Brain microvascular endothelial cell (primary cell): ENCODE measurements around the gene CTCF.

ENCODE experiments used
- DNase-seq: peaks from one replicate; pipeline ENCODE4 v3.0.0-alpha.2; 2020
- H3K27ac ChIP-seq: fragments of 250-450 bp; sonication (Bioruptor Pico); 2 replicates; pipeline ENCODE4 v1.5.1; 2020; ENCODE audit warnings: mild to moderate bottlenecking, moderate library complexity
- H3K27me3 ChIP-seq: fragments of 250-450 bp; sonication (Bioruptor Pico); replicated peaks from 2 replicates; pipeline ENCODE4 v1.5.1; 2020; ENCODE audit warnings: mild to moderate bottlenecking
- H3K36me3 ChIP-seq: fragments of 250-450 bp; sonication (Bioruptor Pico); replicated peaks from 2 replicates; pipeline ENCODE4 v1.5.1; 2020; ENCODE audit warnings: mild to moderate bottlenecking
- H3K4me3 ChIP-seq: 2 replicates; pipeline ENCODE4 v1.5.1; 2011; ENCODE audit warnings: low read depth, mild to moderate bottlenecking, control low read depth, low read length, moderate library complexity
- in situ Hi-C: cut with HindIII; loops from 2 replicates; pipeline ENCODE4 v1.10.0; 2017; ENCODE audit warnings: low sequenced_read_pairs, low pct_ligation_motif_present
- TF ChIP-seq, protein P1 (sequence below): IDR thresholded peaks from 2 replicates; pipeline ENCODE4 v1.5.1; 2011; ENCODE audit warnings: low read depth, mild to moderate bottlenecking, moderate library complexity, low read length, control low read depth, inconsistent platforms; ENCODE audit errors: missing control alignments

CTCF gene

GRCh38 chr16:67673712-67674580, 111.6 kb downstream of the CTCF start:
- Histone ChIP-seq H3K27me3 (no peaks in the 10 kb centered on the region), H3K27ac (no peak overlapping the region), H3K4me3 (no peak overlapping the region), H3K36me3 (peaks cover 12% of the 10 kb centered on the region)
- TF ChIP-seq, protein P1, sequence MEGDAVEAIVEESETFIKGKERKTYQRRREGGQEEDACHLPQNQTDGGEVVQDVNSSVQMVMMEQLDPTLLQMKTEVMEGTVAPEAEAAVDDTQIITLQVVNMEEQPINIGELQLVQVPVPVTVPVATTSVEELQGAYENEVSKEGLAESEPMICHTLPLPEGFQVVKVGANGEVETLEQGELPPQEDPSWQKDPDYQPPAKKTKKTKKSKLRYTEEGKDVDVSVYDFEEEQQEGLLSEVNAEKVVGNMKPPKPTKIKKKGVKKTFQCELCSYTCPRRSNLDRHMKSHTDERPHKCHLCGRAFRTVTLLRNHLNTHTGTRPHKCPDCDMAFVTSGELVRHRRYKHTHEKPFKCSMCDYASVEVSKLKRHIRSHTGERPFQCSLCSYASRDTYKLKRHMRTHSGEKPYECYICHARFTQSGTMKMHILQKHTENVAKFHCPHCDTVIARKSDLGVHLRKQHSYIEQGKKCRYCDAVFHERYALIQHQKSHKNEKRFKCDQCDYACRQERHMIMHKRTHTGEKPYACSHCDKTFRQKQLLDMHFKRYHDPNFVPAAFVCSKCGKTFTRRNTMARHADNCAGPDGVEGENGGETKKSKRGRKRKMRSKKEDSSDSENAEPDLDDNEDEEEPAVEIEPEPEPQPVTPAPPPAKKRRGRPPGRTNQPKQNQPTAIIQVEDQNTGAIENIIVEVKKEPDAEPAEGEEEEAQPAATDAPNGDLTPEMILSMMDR = no peak
- in situ Hi-C loops = no loop called here
- no peak for DNase-seq

GRCh38 chr16:67674851-67675578, 112.7 kb downstream of the CTCF start:
- in situ Hi-C loops = no loop called here
- Histone ChIP-seq H3K27me3 (no peaks in the 10 kb centered on the region), H3K27ac (no peak overlapping the region), H3K4me3 (no peak overlapping the region), H3K36me3 (peaks cover 13% of the 10 kb centered on the region)
- TF ChIP-seq, protein P1 = no peak
- DNase-seq = no peak

DNA sequence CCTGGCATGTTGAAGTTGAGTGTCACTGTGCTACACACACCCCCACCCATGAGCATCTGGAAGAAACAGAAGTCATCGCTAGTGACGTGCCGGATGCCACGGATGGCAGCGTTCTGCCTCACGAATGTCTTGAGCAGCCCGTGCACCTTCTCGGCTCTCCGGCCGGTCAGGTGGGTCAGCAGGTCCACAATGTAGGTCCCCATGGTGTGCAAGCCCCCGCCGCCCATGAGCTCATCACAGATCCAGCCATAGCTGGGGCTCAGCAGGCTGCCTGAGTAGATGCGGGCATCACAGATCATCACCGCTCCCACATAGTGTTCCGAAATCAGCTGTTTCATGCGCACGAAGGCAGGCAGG, 113.2 kb downstream of the CTCF start:
- no peak for DNase-seq
- in situ Hi-C loops = no loop called here
- Histone ChIP-seq H3K27me3 (no peaks in the 10 kb centered on the region), H3K36me3 (peaks cover 18% of the 10 kb centered on the region), H3K27ac (no peak overlapping the region), H3K4me3 (no peak overlapping the region)
- TF ChIP-seq, protein P1 = no peak

DNA sequence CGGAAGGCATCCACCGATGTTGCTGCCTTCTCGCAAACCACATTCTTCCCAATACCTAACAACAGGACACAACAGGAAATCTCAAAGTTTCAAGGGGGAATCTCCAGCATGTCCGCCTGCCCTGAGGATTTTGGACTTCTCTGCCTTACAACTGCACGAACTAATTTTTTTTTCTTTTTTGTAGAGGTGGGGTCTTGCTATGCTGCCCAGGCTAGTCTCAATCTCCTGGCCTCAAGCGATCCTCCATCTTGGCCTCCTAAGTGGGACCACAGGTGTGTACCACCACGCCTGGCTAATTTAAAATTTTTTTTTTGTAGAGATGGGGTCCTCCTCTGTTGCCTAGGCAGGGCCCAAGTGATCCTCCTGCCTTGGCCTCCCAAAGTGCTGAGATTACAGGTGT, 113.7 kb downstream of the CTCF start:
- H3K36me3 ChIP-seq = peaks cover 18% of the 10 kb centered on the region
- in situ Hi-C loops = no loop called here
- TF ChIP-seq, protein P1 = no peak
- no peak overlapping the region for H3K4me3 ChIP-seq
- no peak for DNase-seq
- no peaks in the 10 kb centered on the region for H3K27me3 ChIP-seq
- no peak overlapping the region for H3K27ac ChIP-seq

DNA sequence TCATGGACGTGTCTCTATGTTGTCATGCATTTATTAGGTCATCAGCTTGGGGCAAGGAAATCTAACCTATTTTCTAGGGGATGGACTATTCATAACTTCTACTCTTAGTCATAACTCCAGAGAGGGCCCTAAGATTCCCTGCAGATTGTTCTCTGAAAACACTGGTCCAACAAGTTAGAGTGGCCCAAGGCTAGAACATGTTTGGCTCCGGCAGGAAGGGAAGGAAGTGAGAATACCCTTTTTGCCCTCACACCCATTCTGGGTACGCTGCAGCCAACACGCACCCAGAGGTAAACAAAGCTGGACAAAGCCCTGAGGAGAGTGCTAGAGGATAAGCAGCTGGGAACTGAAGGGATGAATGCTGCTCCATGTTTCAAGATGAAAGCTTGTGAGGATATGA, 114.2 kb downstream of the CTCF start:
- DNase-seq = no peak
- peaks cover 18% of the 10 kb centered on the region for H3K36me3 ChIP-seq
- no peak overlapping the region for H3K4me3 ChIP-seq
- in situ Hi-C loops = no loop called here
- TF ChIP-seq, protein P1 = no peak
- no peak overlapping the region for H3K27ac ChIP-seq
- H3K27me3 ChIP-seq = no peaks in the 10 kb centered on the region
